ENCODE results near the gene KIFC3.
"Not testable (repeated sequence)": the region's sequence is repeated elsewhere in the genome, so short reads cannot be mapped to it uniquely, and the experiment has no call there.

The KIFC3 gene

GRCh38 chr16:57734308-57734924 lies 67.9 kb downstream of the KIFC3 start:
- no peak for DNase-seq

- no peak for DNase-seq
These were observed 69.6 kb downstream of the KIFC3 start for GRCh38 chr16:57732714-57733113.

GRCh38 chr16:57732037-57732436 lies 70.3 kb downstream of the KIFC3 start:
- no peak for DNase-seq

- no peak for DNase-seq
These were observed 71.2 kb downstream of the KIFC3 start for GRCh38 chr16:57730771-57731730.

DNA sequence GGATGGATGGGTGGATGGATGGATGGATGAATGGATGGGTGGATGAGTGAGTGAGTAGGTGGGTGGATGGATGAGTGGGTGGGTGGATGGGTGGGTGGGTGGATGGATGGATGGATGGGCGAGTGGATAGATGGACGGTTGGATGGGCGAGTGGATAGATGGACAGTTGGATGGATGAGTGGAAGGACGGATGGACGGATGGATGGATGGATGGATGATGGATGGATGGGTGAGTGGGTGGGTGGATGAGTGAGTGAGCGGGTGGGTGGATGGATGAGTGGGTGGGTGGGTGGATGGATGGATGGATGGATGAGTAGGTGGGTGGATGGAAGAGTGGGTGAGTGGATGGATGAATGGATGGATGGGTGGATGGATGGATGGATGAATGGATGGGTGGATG lies 72.4 kb downstream of the KIFC3 start:
- not testable (repeated sequence) for DNase-seq

- DNase-seq: no peak
These were observed 73.2 kb downstream of the KIFC3 start for GRCh38 chr16:57729182-57729484.

- no peak for DNase-seq
These were observed 73.7 kb downstream of the KIFC3 start for GRCh38 chr16:57728336-57729181.

DNA sequence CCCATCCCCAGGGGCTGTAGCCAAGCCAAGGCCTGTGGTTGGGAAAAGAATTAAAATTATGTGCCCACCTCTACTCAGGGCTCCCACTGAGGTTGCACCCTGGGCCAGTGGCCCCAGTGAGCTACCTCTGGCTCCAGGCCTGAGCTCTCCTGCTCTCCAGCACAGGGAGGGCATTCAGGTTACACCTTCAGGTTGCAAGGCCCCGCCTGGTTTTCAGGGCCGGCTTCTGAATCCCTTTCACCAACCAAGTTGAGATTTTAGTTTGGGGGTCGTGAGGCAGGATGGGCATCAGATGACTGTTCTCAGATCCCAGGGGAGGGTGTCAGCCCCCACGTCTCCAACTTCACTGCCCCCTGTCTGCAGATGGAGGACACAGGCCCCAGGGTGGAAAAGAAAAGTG lies 74.7 kb downstream of the KIFC3 start:
- DNase-seq: no peak

DNA sequence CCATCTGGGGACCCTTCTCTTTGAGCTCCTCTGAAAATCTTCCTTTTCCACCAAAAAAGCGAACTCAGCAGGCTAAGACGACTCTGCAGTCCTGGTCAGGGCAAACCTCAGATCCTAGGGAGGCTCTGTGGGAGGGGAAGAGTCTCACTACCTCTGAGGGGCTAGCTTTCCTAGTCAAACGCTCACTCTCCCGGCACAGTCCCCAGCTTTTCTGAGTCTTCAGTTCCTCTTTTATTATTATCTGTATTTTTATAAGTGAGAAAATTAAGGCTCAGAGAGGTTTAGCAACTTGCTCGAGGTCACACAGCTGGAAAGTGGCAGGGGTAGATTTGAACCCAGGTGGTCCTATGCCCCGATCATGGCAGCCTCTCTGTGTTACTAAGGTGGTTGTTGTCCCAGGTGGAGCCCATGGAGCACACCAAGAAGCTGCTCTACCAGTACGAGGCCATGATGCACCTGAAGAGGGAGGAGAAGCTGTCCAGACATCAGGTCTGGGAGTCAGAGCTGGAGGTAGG lies 75.8 kb downstream of the KIFC3 start:
- DNase-seq: no peak

DNA sequence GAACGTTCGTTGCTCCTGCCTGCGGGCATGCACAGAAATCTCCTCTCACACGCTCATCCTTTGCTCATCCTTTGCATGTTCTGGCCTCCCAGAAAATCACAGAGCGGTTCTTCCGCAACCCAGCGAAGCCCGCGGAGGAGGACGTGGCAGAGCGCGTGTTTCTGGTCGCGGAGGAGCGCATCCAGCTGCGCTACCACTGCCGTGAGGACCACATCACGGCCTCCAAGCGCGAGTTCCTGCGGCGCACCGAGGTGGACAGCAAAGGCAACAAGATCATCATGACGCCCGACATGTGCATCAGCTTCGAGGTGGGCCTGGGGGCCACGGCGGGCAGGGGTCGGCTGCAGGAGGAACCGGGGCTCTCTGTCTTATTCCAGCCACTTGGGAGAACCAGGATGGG lies 76.3 kb downstream of the KIFC3 start:
- no peak for DNase-seq

DNA sequence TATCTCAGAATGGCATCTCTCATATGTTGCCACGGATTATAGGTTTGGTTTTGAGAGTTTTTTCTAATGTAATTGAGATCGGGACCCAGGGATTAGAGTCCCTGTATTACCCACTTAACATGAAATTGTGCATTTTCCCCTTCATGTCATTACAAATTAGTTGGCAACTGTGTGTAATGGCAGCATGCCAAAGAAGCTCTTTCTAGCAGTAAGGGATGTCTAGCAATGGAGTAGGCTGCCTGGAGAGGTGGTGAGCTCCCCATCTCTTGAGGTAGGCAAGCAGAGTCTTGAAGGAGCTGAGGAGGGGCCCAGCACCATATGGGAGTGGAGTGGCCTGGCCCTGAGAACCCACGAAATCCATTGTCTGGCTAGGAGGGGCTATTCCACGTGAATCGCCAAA lies 76.7 kb downstream of the KIFC3 start:
- no peak for DNase-seq

- DNase-seq: no peak
These were observed 77.1 kb downstream of the KIFC3 start for GRCh38 chr16:57725151-57725550.

DNA sequence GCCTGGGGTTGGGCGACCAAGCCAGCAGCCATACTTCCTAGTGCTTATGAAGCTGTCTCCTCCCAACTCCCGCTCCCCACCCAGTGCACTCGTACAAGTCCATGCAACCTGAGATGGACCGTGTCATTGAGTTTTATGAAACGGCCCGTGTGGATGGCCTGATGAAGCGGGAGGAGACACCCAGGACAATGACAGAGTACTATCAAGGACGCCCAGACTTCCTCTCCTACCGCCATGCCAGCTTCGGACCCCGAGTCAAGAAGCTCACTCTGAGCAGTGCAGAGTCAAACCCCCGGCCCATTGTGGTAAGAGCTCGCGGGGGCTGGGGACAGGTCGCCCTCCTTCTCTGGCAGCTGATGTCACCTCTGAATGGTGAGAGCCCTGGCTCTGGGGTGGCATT lies 77.8 kb downstream of the KIFC3 start:
- DNase-seq: no peak

- DNase-seq: no peak
These were observed 79.1 kb downstream of the KIFC3 start for GRCh38 chr16:57723170-57723569.

DNA sequence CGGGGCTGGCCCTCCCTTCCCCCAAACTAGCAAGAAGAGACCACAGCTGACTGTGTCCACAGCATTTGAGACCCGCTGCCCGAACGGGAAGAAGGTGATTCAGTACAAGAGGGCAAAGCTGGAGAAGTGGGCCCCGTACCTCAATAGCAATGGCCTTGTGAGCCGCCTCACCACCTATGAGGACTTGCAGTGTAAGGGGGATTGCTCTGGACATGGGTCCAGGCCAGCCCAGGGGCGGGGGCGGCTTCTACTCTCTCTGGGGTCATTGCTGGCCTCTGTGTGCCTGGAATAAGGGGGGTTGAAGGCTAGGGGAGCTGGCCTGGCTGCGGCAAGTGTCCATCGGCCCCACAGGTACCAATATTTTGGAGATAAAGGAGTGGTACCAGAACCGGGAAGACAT lies 79.6 kb downstream of the KIFC3 start:
- DNase-seq: no peak

- no peak for DNase-seq
These were observed 80.1 kb downstream of the KIFC3 start for GRCh38 chr16:57722210-57722499.

DNA sequence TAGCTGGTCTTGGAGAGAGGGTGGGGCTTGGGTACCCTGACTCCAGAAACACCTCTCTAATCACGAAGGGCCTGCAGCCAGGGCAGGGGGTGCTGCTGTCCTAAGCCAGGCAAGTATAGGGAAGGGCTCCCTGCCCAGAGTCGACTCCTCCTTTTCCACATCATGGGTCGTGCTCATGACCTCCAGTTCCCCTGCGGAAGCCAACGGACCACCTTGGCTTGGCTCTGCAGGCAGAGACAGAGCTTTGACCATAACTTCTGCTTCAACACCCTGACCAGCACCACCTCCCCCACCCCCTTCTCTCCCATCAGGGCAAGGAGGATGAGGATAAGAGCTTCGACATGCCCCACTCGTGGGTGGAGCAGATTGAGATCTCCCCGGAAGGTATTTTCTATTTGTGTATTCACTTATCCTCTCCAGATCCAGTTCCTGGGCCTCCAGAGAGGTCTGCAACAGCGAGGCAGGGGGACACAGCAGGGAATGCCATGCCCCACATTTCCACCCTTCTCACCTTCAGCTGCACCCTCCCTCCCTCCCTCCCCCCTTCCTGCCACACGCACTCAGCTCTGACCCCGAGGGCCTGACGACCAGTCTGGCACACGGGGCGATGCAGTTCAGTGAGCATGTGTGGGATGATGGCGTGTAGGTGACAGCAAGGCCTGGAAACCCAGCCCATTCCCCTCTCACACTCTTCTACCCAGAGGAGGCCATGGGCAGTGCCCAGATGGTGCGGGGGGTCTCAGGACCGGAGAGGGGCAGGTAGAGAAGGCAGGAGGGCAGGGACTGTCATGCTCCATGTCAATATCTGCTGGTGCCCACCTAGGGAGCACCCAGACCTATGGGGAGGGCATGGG lies 80.7 kb downstream of the KIFC3 start:
- no peak for DNase-seq

DNA sequence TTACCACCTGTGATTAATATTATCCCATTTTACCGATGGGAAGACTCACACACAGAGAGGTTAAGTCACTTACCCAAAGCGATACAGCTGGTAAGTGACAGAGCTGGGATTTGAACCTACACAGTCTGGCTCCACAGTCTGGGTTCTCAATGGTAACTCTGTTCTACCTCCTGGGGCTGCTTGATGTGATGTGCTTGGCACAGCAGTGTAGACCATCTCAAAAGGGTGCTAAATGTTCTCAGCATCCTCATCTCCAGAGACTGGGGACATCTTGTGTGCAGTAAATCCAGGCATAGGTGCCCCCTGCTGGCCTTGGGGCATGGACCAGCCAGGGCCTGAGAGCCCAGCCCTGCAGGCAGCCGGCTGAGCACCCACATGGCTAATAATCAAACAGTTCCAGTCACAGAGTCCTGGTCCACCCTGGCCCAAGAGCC lies 82.1 kb downstream of the KIFC3 start:
- peak; percentile 51 for DNase-seq

DNA sequence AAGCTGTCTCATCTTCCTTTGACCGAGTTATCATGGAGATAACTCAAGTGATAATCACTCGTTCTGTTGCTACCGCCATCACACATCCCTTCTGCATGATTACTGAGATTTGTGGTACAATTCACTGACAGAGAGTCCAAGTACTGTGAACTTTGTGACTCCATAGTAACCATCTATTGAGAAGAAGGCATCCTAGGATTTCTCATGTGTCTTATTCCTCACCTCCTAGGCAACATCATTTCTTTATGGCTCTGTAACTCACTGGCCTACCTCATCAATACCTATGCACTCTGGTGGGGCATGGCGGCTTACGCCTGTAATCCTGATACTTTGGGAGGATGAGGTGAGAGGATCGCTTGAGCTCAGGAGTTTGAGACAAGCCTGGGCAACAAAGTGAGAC lies 88.2 kb downstream of the KIFC3 start:
- DNase-seq: no peak

- DNase-seq: no peak
These were observed 88.7 kb downstream of the KIFC3 start for GRCh38 chr16:57713596-57713995.

GRCh38 chr16:57712569-57712968 lies 89.7 kb downstream of the KIFC3 start:
- DNase-seq: not testable (repeated sequence)

GRCh38 chr16:57711993-57712392 lies 90.3 kb downstream of the KIFC3 start:
- DNase-seq: no peak

DNA sequence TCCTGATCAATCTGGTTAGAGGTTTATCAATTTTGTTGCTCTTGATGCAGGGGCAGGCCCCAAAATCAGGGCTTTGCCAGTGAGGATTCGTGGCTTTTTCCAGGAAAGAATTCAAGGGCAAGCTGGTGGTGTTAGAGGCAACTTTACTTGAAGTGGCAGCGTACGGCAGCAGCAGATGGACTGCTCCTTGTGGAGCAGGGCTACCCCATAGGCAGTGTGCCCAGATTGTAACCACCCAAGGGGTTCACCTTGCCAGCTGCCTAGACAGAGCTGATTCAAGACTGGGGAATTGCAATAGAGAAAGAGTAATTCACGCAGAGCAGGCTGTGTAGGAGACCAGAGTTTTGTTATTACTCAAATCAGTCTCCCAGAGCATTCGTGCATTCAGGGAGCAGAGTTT lies 90.9 kb downstream of the KIFC3 start:
- DNase-seq: no peak
